ENCODE data around the gene CUEDC1.

Gene CUEDC1

GRCh38 chr17:57986841-57987580 is 31.8 kb upstream of the CUEDC1 start:
- in situ Hi-C loops (cut with HindIII; ENCODE audit: low pct_ligation_motif_present, low sequenced_read_pairs) = no loop called here
- peaks cover 4% of the 10 kb centered on the region for H3K36me3 ChIP-seq (replicated peaks)
- no peak for TF ChIP-seq CTCF (IDR thresholded peaks at IDR 0.05; ENCODE audit: low read depth, low read length, missing control alignments)
- DNase-seq = peak; percentile 65
- H3K27me3 ChIP-seq (replicated peaks) = no peaks in the 10 kb centered on the region
- H3K4me3 ChIP-seq (ENCODE audit: low read depth, low read length) = peak overlapping the region; percentile 78
- peak overlapping the region; percentile 91 for H3K27ac ChIP-seq

GRCh38 chr17:57985675-57985974 is 30.4 kb upstream of the CUEDC1 start:
- peaks cover 4% of the 10 kb centered on the region for H3K36me3 ChIP-seq (replicated peaks)
- no peak for TF ChIP-seq CTCF (IDR thresholded peaks at IDR 0.05; ENCODE audit: low read depth, low read length, missing control alignments)
- no peak overlapping the region for H3K4me3 ChIP-seq (ENCODE audit: low read depth, low read length)
- H3K27me3 ChIP-seq (replicated peaks) = no peaks in the 10 kb centered on the region
- DNase-seq = no peak
- no peak overlapping the region for H3K27ac ChIP-seq
- in situ Hi-C loops (cut with HindIII; ENCODE audit: low pct_ligation_motif_present, low sequenced_read_pairs) = no loop called here

DNA sequence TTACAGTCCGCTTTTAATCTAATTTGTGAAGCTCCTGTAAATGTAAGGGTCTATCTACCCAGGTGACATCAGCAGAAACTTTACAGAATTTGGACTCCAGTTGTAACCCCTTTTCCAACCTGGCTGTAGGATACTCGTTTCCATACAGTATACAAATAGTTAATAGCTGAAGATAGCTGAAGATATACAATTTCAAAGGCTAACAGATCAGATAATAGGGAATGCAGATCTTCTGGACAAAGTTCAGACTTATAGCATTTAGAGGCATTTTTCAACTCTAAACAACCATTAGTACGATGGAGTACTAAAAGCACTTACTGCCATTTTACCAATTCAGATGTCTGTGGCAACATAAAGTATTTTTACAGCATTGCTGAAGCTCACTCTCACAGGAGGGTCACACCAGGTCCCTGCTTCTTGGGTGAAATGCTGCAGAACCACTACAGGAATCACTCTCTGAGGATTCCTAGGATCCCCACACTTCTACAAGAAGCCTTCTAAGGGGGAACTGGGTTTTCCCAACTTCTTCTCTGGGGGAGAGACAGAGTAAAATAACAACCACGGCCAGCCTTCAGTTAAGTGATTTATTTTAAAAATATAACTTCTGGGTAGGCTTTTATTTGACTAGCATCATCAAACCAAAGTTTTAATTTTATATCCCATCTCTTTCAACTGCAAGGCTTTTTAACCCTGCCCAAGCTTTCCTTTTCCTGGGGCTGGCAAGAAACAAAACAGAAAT is 29.9 kb upstream of the CUEDC1 start:
- H3K27ac ChIP-seq = no peak overlapping the region

DNA sequence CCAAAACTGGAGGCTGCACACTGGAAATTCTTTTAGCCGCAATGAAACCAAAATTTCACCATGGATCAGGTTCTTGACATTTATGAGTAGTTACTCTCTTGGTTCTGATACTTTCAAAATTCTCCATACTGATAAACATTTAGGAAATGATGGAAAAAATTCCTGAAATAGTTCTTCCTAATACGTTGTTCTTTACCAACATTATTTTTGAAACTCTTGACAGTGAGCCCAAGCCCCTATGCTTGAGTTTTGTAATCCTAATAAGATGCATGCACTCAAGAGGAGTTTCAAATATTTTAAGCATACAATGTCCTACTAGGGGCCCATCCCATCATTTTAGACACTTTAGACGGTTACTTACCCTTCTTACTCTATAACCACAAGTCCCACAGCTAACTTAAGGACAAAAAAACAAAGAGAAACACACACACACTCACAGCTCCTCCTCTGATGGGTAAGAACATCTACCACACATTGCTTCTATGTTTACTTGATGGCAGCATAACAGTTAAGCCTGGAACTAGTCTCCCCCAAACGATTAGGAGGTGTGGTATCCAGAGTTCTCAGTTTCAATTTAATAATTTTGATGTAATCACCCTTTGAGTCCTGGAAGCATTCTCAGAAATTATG is 29.2 kb upstream of the CUEDC1 start:
- Histone ChIP-seq H3K4me3 (ENCODE audit: low read depth, low read length) (no peak overlapping the region), H3K36me3 (replicated peaks) (peaks cover 8% of the 10 kb centered on the region), H3K27ac (no peak overlapping the region), H3K27me3 (replicated peaks) (no peaks in the 10 kb centered on the region)
- no peak for DNase-seq
- in situ Hi-C loops (cut with HindIII; ENCODE audit: low pct_ligation_motif_present, low sequenced_read_pairs) = no loop called here
- no peak for TF ChIP-seq CTCF (IDR thresholded peaks at IDR 0.05; ENCODE audit: low read depth, low read length, missing control alignments)

More for the DNA sequence above, 29.9 kb upstream of the CUEDC1 start:
- Histone ChIP-seq H3K4me3 (ENCODE audit: low read depth, low read length) (no peak overlapping the region), H3K36me3 (replicated peaks) (peaks cover 6% of the 10 kb centered on the region), H3K27me3 (replicated peaks) (no peaks in the 10 kb centered on the region)
- in situ Hi-C loops (cut with HindIII; ENCODE audit: low pct_ligation_motif_present, low sequenced_read_pairs) = no loop called here
- TF ChIP-seq CTCF (IDR thresholded peaks at IDR 0.05; ENCODE audit: low read depth, low read length, missing control alignments) = no peak
- no peak for DNase-seq

- no peak overlapping the region for H3K4me3 ChIP-seq (ENCODE audit: low read depth, low read length)
- TF ChIP-seq CTCF (IDR thresholded peaks at IDR 0.05; ENCODE audit: low read depth, low read length, missing control alignments) = no peak
- H3K36me3 ChIP-seq (replicated peaks) = peaks cover 14% of the 10 kb centered on the region
- no peaks in the 10 kb centered on the region for H3K27me3 ChIP-seq (replicated peaks)
- no peak overlapping the region for H3K27ac ChIP-seq
- in situ Hi-C loops (cut with HindIII; ENCODE audit: low pct_ligation_motif_present, low sequenced_read_pairs) = no loop called here
- no peak for DNase-seq
Observed at GRCh38 chr17:57983446-57983845, 28.2 kb upstream of the CUEDC1 start.

Measured in brain microvascular endothelial cell (primary cell).